HepG2 (cell line): ENCODE results near the gene ITPRIPL1. TPM values are rescaled to one million over a fixed set of nuclear protein-coding genes. Genes with fewer than 3 reads are reported as not detected.

ENCODE experiments used
- BRCA1 ChIP-seq: sonication (generic); formaldehyde crosslinking; IDR thresholded peaks from 2 replicates; pipeline ENCODE4 v1.4.0; 2020; ENCODE audit warnings: missing genetic modification reagents
- CEBPG ChIP-seq: IDR thresholded peaks from 2 replicates; pipeline ENCODE4 v1.6.1; 2016
- EZH2 ChIP-seq: conservative IDR thresholded peaks from 2 replicates; pipeline ENCODE4 v1.6.1; 2012; ENCODE audit warnings: mild to moderate bottlenecking, low read depth, low read length, moderate library complexity
- IKZF5 ChIP-seq: IDR thresholded peaks from 2 replicates; pipeline ENCODE4 v1.6.1; 2018; ENCODE audit warnings: missing genetic modification reagents, mild to moderate bottlenecking, missing compliant biosample characterization
- KLF16 ChIP-seq, 2 experiments: sonication (generic) in 1 of 2; formaldehyde crosslinking in 1 of 2; IDR thresholded peaks; 2 replicates each; pipeline versions ENCODE4 v1.6.1 to v1.8.0; 2016 to 2023; ENCODE audit warnings: missing genetic modification reagents in 2 of 2, missing compliant biosample characterization in 1 of 2
- MATR3 ChIP-seq: sonication (generic); formaldehyde crosslinking; IDR thresholded peaks from 2 replicates; pipeline ENCODE4 v1.4.0; 2020; ENCODE audit warnings: missing genetic modification reagents
- MTA3 ChIP-seq: sonication (generic); formaldehyde crosslinking; IDR thresholded peaks from 2 replicates; pipeline ENCODE4 v1.4.0; 2020; ENCODE audit warnings: missing genetic modification reagents
- SP1 ChIP-seq, 2 experiments: fragments of 450-650 bp in 1 of 2; sonication (generic) in 1 of 2; formaldehyde crosslinking in 1 of 2; IDR thresholded peaks; 2 replicates each; pipeline versions ENCODE4 v1.4.0 to v1.6.1; 2016 to 2020; ENCODE audit warnings: missing genetic modification reagents in 1 of 2
- STAT6 ChIP-seq: sonication (generic); formaldehyde crosslinking; IDR thresholded peaks from 2 replicates; pipeline ENCODE4 v1.4.0; 2020; ENCODE audit warnings: missing genetic modification reagents, mild to moderate bottlenecking, borderline replicate concordance
- ZBTB10 ChIP-seq: sonication (generic); formaldehyde crosslinking; IDR thresholded peaks from 2 replicates; pipeline ENCODE4 v1.4.0; 2020; ENCODE audit warnings: missing genetic modification reagents, borderline replicate concordance
- ZNF143 ChIP-seq: sonication (generic); formaldehyde crosslinking; IDR thresholded peaks from 2 replicates; pipeline ENCODE4 v1.4.0; 2020; ENCODE audit warnings: missing genetic modification reagents
- ZNF280D ChIP-seq: sonication (generic); formaldehyde crosslinking; IDR thresholded peaks from 2 replicates; pipeline ENCODE4 v1.5.1; 2020; ENCODE audit warnings: mild to moderate bottlenecking, missing genetic modification reagents
- ZNF329 ChIP-seq: sonication (generic); formaldehyde crosslinking; IDR thresholded peaks from 2 replicates; pipeline ENCODE4 v1.9.0; 2021; ENCODE audit warnings: low read depth, mild to moderate bottlenecking, missing genetic modification reagents
- ZNF350 ChIP-seq: sonication (generic); formaldehyde crosslinking; IDR thresholded peaks from 2 replicates; pipeline ENCODE4 v1.4.0; 2020; ENCODE audit warnings: mild to moderate bottlenecking, low read depth, missing genetic modification reagents, borderline replicate concordance
- ZNF367 ChIP-seq: sonication (generic); formaldehyde crosslinking; IDR thresholded peaks from 2 replicates; pipeline ENCODE4 v1.4.0; 2020; ENCODE audit warnings: missing genetic modification reagents, borderline replicate concordance
- ZNF432 ChIP-seq: sonication (generic); formaldehyde crosslinking; IDR thresholded peaks from 2 replicates; pipeline ENCODE4 v1.5.0; 2020; ENCODE audit warnings: missing genetic modification reagents, mild to moderate bottlenecking, borderline replicate concordance
- ZNF567 ChIP-seq: sonication (generic); formaldehyde crosslinking; IDR thresholded peaks from 2 replicates; pipeline ENCODE4 v1.8.1; 2023; ENCODE audit warnings: mild to moderate bottlenecking, missing genetic modification reagents, borderline replicate concordance
- ZNF776 ChIP-seq: sonication (generic); formaldehyde crosslinking; IDR thresholded peaks from 2 replicates; pipeline ENCODE4 v1.4.0; 2020; ENCODE audit warnings: mild to moderate bottlenecking, missing genetic modification reagents
- polyA plus RNA-seq, 8 experiments: library from polyadenylated mRNA; depleted of rRNA in 3 of 8; stranded (reverse) in 7 of 8; unstranded in 1 of 8; fragments of >200 nt; fragmentation: Illumina TruSeq in 4 of 8; extraction: Trizol in 4 of 8; gene quantifications; 2 replicates each; pipeline versions ENCODE4 v1.2.1 to v1.2.3, GENCODE V29; 2011 to 2016; ENCODE audit warnings: low read depth in 4 of 8, missing spikeins in 1 of 8, mixed read lengths in 1 of 8; ENCODE audit not compliant: insufficient read depth in 1 of 8
- total RNA-seq, 5 experiments: library from RNA; depleted of rRNA; stranded (reverse); fragments of >200 nt; fragmentation: Illumina TruSeq; extraction: Trizol; gene quantifications; 2 replicates each; pipeline ENCODE4 v1.2.3, GENCODE V29; 2016; ENCODE audit warnings: low read depth in 1 of 5

Gene ITPRIPL1
- total and polyA plus RNA-seq, 2 of the 13 experiments (the other 11 are each of a cell fraction or from before 2014, with no cell fraction given), result 4.3 to 11.7 TPM

GRCh38 chr2:96305091-96305978 lies 19.8 kb upstream of the ITPRIPL1 start, which contains the start of gene SNRNP200 (continued):
- TF ChIP-seq ZBTB10 (CRISPR knock-in tag) (peak; percentile 89; the same call in 1 of the 2 replicates), EZH2 (no peak), STAT6 (CRISPR knock-in tag) (peak; percentile 78; the same call in 1 of the 2 replicates), ZNF776 (CRISPR knock-in tag) (0 out of 2 replicates have a peak, but pooled peaks have one; percentile 42), ZNF329 (CRISPR knock-in tag) (peak; percentile 89), CEBPG (no peak; the same call in 1 of the 2 replicates), ZNF280D (CRISPR knock-in tag) (peak; percentile 97), ZNF367 (CRISPR knock-in tag) (peak; percentile 90; the same call in 1 of the 2 replicates), SP1 (IDR thresholded peaks at IDR 0.05) (no peak), SP1 (CRISPR knock-in tag; IDR thresholded peaks at IDR 0.05) (peak; percentile 93), KLF16 (CRISPR knock-in tag; IDR thresholded peaks at IDR 0.05) (peak in 1 of 2 experiments; percentile 96; a peak in 2 of 4 replicates), MTA3 (CRISPR knock-in tag) (no peak), ZNF143 (CRISPR knock-in tag) (peak; percentile 84), BRCA1 (CRISPR knock-in tag) (peak; percentile 90; the same call in 1 of the 2 replicates), ZNF350 (CRISPR knock-in tag) (peak; percentile 88), ZNF567 (CRISPR knock-in tag) (peak; percentile 96), ZNF432 (CRISPR knock-in tag) (no peak), MATR3 (CRISPR knock-in tag) (no peak), IKZF5 (CRISPR knock-in tag) (peak; percentile 87)
